ENCODE data around the gene CYB5R3. TPM values are rescaled to one million over a fixed set of nuclear protein-coding genes. Genes with fewer than 3 reads are reported as not detected.
A peak's percentile ranks its signal among the peaks of the same experiment; 100 is the strongest.

The CYB5R3 gene
- total and polyA plus RNA-seq, 2 donors = 24.6 to 70.7 TPM

GRCh38 chr22:42692239-42693054 is 43.3 kb upstream of the CYB5R3 start:
- WGBS = 81% methylated on average over 32 of the region's 32 CpGs
- no peak overlapping the region for H3K27ac ChIP-seq (ENCODE audit: low read depth in 1 of 2, low read length in 1 of 2)
- peaks cover 0 to 7% of the 10 kb centered on the region in 2 donors for H3K4me1 ChIP-seq (ENCODE audit: control insufficient read depth in 2 of 2, insufficient read depth in 2 of 2, low read length in 2 of 2)
- H3K4me3 ChIP-seq (ENCODE audit: low read length in 2 of 2) = no peak overlapping the region
- no peak for DNase-seq (ENCODE audit: low read depth in 6 of 9, low spot score in 9 of 9)
- no peaks in the 10 kb centered on the region for H3K9me3 ChIP-seq (ENCODE audit: control insufficient read depth in 2 of 2, insufficient read depth in 1 of 2, low read length in 1 of 2)
- H3K36me3 ChIP-seq (ENCODE audit: control insufficient read depth in 2 of 2, insufficient read depth in 2 of 2, low read length in 1 of 2) = no peaks in the 10 kb centered on the region
- no peaks in the 10 kb centered on the region for H3K27me3 ChIP-seq (ENCODE audit: control insufficient read depth in 2 of 2, insufficient read depth in 1 of 2, low read length in 1 of 2)

GRCh38 chr22:42691440-42691839 is 42.2 kb upstream of the CYB5R3 start:
- 98% methylated on average over 10 of the region's 10 CpGs for WGBS
- Histone ChIP-seq H3K4me3 (ENCODE audit: low read length in 2 of 2) (no peak overlapping the region), H3K4me1 (ENCODE audit: control insufficient read depth in 2 of 2, insufficient read depth in 2 of 2, low read length in 2 of 2) (peaks cover 0 to 10% of the 10 kb centered on the region in 2 donors), H3K36me3 (ENCODE audit: control insufficient read depth in 2 of 2, insufficient read depth in 2 of 2, low read length in 1 of 2) (no peaks in the 10 kb centered on the region), H3K27me3 (ENCODE audit: control insufficient read depth in 2 of 2, insufficient read depth in 1 of 2, low read length in 1 of 2) (no peaks in the 10 kb centered on the region), H3K27ac (ENCODE audit: low read depth in 1 of 2, low read length in 1 of 2) (no peak overlapping the region), H3K9me3 (ENCODE audit: control insufficient read depth in 2 of 2, insufficient read depth in 1 of 2, low read length in 1 of 2) (no peaks in the 10 kb centered on the region)
- no peak for DNase-seq (ENCODE audit: low read depth in 6 of 9, low spot score in 9 of 9)

GRCh38 chr22:42688241-42689211 is 39.3 kb upstream of the CYB5R3 start:
- Histone ChIP-seq H3K9me3 (ENCODE audit: control insufficient read depth in 2 of 2, insufficient read depth in 1 of 2, low read length in 1 of 2) (no peaks in the 10 kb centered on the region), H3K4me3 (ENCODE audit: low read length in 2 of 2) (no peak overlapping the region), H3K27me3 (ENCODE audit: control insufficient read depth in 2 of 2, insufficient read depth in 1 of 2, low read length in 1 of 2) (no peaks in the 10 kb centered on the region), H3K27ac (ENCODE audit: low read depth in 1 of 2, low read length in 1 of 2) (peak overlapping the region; percentile 56 to 71), H3K36me3 (ENCODE audit: control insufficient read depth in 2 of 2, insufficient read depth in 2 of 2, low read length in 1 of 2) (no peaks in the 10 kb centered on the region), H3K4me1 (ENCODE audit: control insufficient read depth in 2 of 2, insufficient read depth in 2 of 2, low read length in 2 of 2) (peaks cover 0 to 10% of the 10 kb centered on the region in 2 donors)
- DNase-seq (ENCODE audit: low read depth in 6 of 9, low spot score in 9 of 9) = peak in 3 of 9 donors; percentile 8 to 34 (median 15)
- WGBS = 86% methylated on average over 25 of the region's 25 CpGs

DNA sequence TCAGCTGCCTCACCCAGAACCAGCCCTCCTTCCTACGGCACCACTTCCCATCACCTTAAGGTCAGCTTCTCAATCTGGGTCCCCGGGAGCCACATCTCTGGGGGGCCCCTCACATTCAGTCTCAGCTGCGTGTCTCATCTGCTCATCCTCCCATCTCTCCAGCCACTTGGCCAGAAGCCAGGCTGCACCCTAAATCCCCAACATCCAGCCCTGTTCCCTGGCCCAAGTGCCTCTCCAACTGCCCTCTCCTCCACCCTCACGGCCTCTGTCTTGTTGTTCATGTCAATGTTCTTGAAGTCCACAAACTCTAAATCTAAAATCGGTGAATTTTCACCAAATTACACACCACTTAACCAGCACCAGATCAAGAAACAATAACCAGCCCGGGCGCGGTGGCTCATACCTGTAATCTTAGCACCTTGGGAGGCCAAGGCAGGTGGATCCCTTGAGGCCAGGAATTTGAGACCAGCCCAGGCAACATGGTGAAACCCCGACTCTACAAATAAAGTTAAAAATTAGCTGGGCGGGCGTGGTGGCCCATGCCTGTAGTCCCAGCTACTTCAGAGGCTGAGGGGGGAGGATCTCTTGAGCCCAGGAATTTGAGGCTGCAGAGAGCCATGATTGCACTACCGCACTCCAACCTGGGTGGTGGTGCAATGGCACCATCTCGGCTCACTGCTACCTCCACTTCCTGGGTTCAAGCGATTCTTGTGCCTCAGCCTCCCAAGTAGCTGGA is 37.7 kb upstream of the CYB5R3 start:
- Histone ChIP-seq H3K9me3 (ENCODE audit: control insufficient read depth in 2 of 2, insufficient read depth in 1 of 2, low read length in 1 of 2) (no peaks in the 10 kb centered on the region), H3K4me1 (ENCODE audit: control insufficient read depth in 2 of 2, insufficient read depth in 2 of 2, low read length in 2 of 2) (peaks cover 0 to 10% of the 10 kb centered on the region in 2 donors), H3K27me3 (ENCODE audit: control insufficient read depth in 2 of 2, insufficient read depth in 1 of 2, low read length in 1 of 2) (peaks cover 0 to 6% of the 10 kb centered on the region in 2 donors), H3K36me3 (ENCODE audit: control insufficient read depth in 2 of 2, insufficient read depth in 2 of 2, low read length in 1 of 2) (no peaks in the 10 kb centered on the region), H3K4me3 (ENCODE audit: low read length in 2 of 2) (no peak overlapping the region), H3K27ac (ENCODE audit: low read depth in 1 of 2, low read length in 1 of 2) (no peak overlapping the region)
- WGBS = 93% methylated on average over 14 of the region's 14 CpGs
- DNase-seq (ENCODE audit: low read depth in 6 of 9, low spot score in 9 of 9) = no peak

DNA sequence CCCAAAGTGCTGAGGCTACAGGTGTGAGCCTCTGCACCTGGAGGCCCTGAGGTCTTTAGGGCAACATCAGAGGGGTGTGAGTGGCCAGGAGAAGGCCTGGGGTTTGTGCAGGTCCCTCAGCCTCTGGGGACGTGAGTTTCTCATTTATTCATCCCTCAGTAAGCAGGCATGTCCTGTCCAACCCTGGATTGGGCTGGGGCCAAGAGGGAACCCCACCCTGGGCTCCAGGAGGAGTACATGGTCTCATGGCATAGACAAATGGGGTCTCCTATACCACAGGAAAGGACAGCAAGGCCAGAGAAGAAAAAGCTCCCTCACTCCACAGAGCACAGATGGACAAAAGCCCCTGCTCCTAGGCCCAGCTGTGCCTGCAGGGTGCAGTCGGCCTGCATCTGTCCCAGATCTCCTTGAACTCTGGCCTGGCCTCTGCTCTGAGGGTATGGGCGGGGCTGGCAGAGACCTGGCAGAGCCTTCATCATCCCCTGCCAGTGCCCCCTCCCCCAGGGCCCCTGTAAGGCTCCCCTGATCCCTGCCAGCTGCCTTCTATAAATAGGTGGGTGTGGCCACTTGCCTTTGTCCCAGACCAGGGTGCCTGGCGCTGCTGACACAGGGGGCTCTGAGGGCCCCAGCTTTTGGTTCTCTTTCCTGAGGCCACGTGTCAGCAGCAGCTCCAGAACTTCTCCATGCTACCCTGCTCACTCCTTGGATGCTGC is 36.9 kb upstream of the CYB5R3 start:
- 82% methylated on average over 5 of the region's 5 CpGs for WGBS
- no peak overlapping the region for H3K4me3 ChIP-seq (ENCODE audit: low read length in 2 of 2)
- peaks cover 0 to 10% of the 10 kb centered on the region in 2 donors for H3K4me1 ChIP-seq (ENCODE audit: control insufficient read depth in 2 of 2, insufficient read depth in 2 of 2, low read length in 2 of 2)
- H3K36me3 ChIP-seq (ENCODE audit: control insufficient read depth in 2 of 2, insufficient read depth in 2 of 2, low read length in 1 of 2) = no peaks in the 10 kb centered on the region
- H3K9me3 ChIP-seq (ENCODE audit: control insufficient read depth in 2 of 2, insufficient read depth in 1 of 2, low read length in 1 of 2) = no peaks in the 10 kb centered on the region
- peaks cover 0 to 6% of the 10 kb centered on the region in 2 donors for H3K27me3 ChIP-seq (ENCODE audit: control insufficient read depth in 2 of 2, insufficient read depth in 1 of 2, low read length in 1 of 2)
- no peak for DNase-seq (ENCODE audit: low read depth in 6 of 9, low spot score in 9 of 9)
- no peak overlapping the region for H3K27ac ChIP-seq (ENCODE audit: low read depth in 1 of 2, low read length in 1 of 2)

DNA sequence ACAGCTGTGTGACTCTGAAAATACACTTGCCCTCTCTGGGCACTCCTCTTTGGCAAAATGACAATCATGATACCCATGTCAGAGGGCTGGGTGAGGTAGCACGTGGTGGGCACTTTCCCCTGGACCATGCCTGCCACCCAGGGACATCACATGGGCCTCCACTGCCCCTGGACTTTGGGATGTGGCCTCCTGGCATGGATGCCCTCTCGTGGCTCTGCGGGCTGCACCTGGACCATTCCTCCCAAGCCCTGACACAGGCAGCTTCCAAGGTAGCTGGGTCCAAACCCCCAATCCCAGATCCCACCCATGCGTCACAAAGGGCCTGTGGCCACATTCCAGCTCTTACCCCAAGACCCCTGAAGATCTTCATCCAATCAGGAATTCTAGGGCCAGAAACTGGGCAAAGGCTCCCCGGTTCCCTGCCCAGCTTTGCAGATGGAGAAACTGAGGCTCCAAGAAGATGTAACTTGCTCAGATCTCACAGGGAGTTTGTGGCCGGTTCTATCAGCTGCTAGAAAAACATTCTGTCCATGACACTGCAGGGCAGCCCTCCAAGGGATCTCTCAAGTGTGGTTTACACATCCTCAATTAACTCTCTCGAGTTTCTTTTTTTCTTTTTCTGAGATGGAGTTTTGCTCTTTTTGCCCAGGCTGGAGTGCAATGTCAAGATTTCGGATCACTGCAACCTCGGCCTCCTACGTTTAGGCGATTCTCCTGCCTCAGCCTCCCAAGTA is 35.4 kb upstream of the CYB5R3 start:
- no peak overlapping the region for H3K27ac ChIP-seq (ENCODE audit: low read depth in 1 of 2, low read length in 1 of 2)
- peaks cover 0 to 10% of the 10 kb centered on the region in 2 donors for H3K4me1 ChIP-seq (ENCODE audit: control insufficient read depth in 2 of 2, insufficient read depth in 2 of 2, low read length in 2 of 2)
- peaks cover 0 to 6% of the 10 kb centered on the region in 2 donors for H3K27me3 ChIP-seq (ENCODE audit: control insufficient read depth in 2 of 2, insufficient read depth in 1 of 2, low read length in 1 of 2)
- no peaks in the 10 kb centered on the region for H3K9me3 ChIP-seq (ENCODE audit: control insufficient read depth in 2 of 2, insufficient read depth in 1 of 2, low read length in 1 of 2)
- DNase-seq (ENCODE audit: low read depth in 6 of 9, low spot score in 9 of 9) = no peak
- H3K4me3 ChIP-seq (ENCODE audit: low read length in 2 of 2) = no peak overlapping the region
- 90% methylated on average over 11 of the region's 11 CpGs for WGBS
- H3K36me3 ChIP-seq (ENCODE audit: control insufficient read depth in 2 of 2, insufficient read depth in 2 of 2, low read length in 1 of 2) = no peaks in the 10 kb centered on the region

GRCh38 chr22:42683578-42684283 is 34.5 kb upstream of the CYB5R3 start:
- Histone ChIP-seq H3K36me3 (ENCODE audit: control insufficient read depth in 2 of 2, insufficient read depth in 2 of 2, low read length in 1 of 2) (no peaks in the 10 kb centered on the region), H3K27ac (ENCODE audit: low read depth in 1 of 2, low read length in 1 of 2) (no peak overlapping the region), H3K4me1 (ENCODE audit: control insufficient read depth in 2 of 2, insufficient read depth in 2 of 2, low read length in 2 of 2) (peaks cover 0 to 10% of the 10 kb centered on the region in 2 donors), H3K4me3 (ENCODE audit: low read length in 2 of 2) (no peak overlapping the region), H3K27me3 (ENCODE audit: control insufficient read depth in 2 of 2, insufficient read depth in 1 of 2, low read length in 1 of 2) (peaks cover 0 to 6% of the 10 kb centered on the region in 2 donors), H3K9me3 (ENCODE audit: control insufficient read depth in 2 of 2, insufficient read depth in 1 of 2, low read length in 1 of 2) (peaks cover 0 to 3% of the 10 kb centered on the region in 2 donors)
- no peak for DNase-seq (ENCODE audit: low read depth in 6 of 9, low spot score in 9 of 9)
- 94% methylated on average over 8 of the region's 8 CpGs for WGBS
